Measurements from ENCODE around the gene OR52H1. TPM values are rescaled to one million over a fixed set of nuclear protein-coding genes. Genes with fewer than 3 reads are reported as not detected.
"Not testable (repeated sequence)": the region's sequence is repeated elsewhere in the genome, so short reads cannot be mapped to it uniquely, and the experiment has no call there.

The OR52H1 gene
- total RNA-seq, 1 experiment from 2014 or later: not detected

GRCh38 chr11:5591613-5592012 is 43.3 kb upstream of the OR52H1 start:
- POLR2A ChIA-PET (ENCODE audit: unreplicated experiment): no interaction called here
- Histone ChIP-seq H3K79me2 (ENCODE audit: low read length) (no peaks in the 10 kb centered on the region), H3K4me3 (ENCODE audit: low read length) (no peak overlapping the region), H3K27me3 (ENCODE audit: low read length) (no peaks in the 10 kb centered on the region), H3K27ac (ENCODE audit: low read length) (no peak overlapping the region), H3K9me2 (replicated peaks; ENCODE audit: low read length) (no peaks in the 10 kb centered on the region), H3K9ac (ENCODE audit: low read length) (no peak overlapping the region), H3K4me1 (ENCODE audit: insufficient read depth, low read length) (no peaks in the 10 kb centered on the region; the same call in none of the 2 replicates), H4K20me1 (ENCODE audit: low read length) (no peaks in the 10 kb centered on the region), H3K4me2 (ENCODE audit: low read length) (no peak overlapping the region), H3K9me3 (ENCODE audit: low read length) (no peaks in the 10 kb centered on the region), H3K36me3 (ENCODE audit: low read depth, low read length) (no peaks in the 10 kb centered on the region), H3F3A (ENCODE audit: low read length, unreplicated experiment) (peaks cover under 1% of the 10 kb centered on the region), H2AFZ (ENCODE audit: low read length) (no peak overlapping the region)
- no TSS peak for BruUV-seq (replicated peaks)
- intact Hi-C loops (cut with micrococcal nuclease): no loop called here
- DNase-seq: no peak
- TF ChIP-seq, protein P1, sequence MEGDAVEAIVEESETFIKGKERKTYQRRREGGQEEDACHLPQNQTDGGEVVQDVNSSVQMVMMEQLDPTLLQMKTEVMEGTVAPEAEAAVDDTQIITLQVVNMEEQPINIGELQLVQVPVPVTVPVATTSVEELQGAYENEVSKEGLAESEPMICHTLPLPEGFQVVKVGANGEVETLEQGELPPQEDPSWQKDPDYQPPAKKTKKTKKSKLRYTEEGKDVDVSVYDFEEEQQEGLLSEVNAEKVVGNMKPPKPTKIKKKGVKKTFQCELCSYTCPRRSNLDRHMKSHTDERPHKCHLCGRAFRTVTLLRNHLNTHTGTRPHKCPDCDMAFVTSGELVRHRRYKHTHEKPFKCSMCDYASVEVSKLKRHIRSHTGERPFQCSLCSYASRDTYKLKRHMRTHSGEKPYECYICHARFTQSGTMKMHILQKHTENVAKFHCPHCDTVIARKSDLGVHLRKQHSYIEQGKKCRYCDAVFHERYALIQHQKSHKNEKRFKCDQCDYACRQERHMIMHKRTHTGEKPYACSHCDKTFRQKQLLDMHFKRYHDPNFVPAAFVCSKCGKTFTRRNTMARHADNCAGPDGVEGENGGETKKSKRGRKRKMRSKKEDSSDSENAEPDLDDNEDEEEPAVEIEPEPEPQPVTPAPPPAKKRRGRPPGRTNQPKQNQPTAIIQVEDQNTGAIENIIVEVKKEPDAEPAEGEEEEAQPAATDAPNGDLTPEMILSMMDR (conservative IDR thresholded peaks at IDR 0.05; ENCODE audit: low read depth, low read length): no peak
- TF ChIP-seq EZH2phosphoT487 (IDR thresholded peaks at IDR 0.05; ENCODE audit: borderline replicate concordance, low read length) (no peak), EZH2 (IDR thresholded peaks at IDR 0.05; ENCODE audit: low read length, unreplicated experiment) (no peak)
- no peak for ATAC-seq
- CTCF ChIA-PET: no interaction called here

DNA sequence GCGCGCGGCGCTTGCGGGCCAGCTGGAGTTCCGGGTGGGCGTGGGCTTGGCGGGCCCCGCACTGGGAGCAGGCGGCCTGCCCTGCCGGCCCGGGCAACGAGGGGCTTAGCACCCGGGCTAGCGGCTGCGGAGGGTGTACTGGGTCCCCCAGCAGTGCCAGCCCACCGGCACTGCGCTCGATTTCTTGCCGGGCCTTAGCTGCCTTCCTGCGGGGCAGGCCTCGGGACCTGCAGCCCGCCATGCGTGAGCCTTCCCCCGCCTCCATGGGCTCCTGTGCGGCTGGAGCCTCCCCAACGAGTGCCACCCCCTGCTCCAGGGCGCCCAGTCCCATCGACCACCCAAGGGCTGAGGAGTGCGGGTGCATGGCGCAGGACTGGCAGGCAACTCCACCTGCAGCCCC is 41.6 kb upstream of the OR52H1 start:
- DNase-seq; H3K27ac ChIP-seq (ENCODE audit: low read length); H3K9ac ChIP-seq (ENCODE audit: low read length); H3K9me3 ChIP-seq (ENCODE audit: low read length); CTCF ChIA-PET; H2AFZ ChIP-seq (ENCODE audit: low read length); H3K79me2 ChIP-seq (ENCODE audit: low read length); H3K4me3 ChIP-seq (ENCODE audit: low read length); POLR2A ChIA-PET (ENCODE audit: unreplicated experiment); H3F3A ChIP-seq (ENCODE audit: low read length, unreplicated experiment); H3K4me2 ChIP-seq (ENCODE audit: low read length); intact Hi-C loops (cut with micrococcal nuclease); ATAC-seq; H3K4me1 ChIP-seq (ENCODE audit: insufficient read depth, low read length); H3K27me3 ChIP-seq (ENCODE audit: low read length); H3K36me3 ChIP-seq (ENCODE audit: low read depth, low read length); H3K9me2 ChIP-seq (replicated peaks; ENCODE audit: low read length); BruUV-seq (replicated peaks); H4K20me1 ChIP-seq (ENCODE audit: low read length): not testable (repeated sequence)

GRCh38 chr11:5584458-5584857 is 36.1 kb upstream of the OR52H1 start:
- H3K4me3 ChIP-seq (ENCODE audit: low read length); H3K36me3 ChIP-seq (ENCODE audit: low read depth, low read length); H3K9ac ChIP-seq (ENCODE audit: low read length); H3F3A ChIP-seq (ENCODE audit: low read length, unreplicated experiment); ATAC-seq; POLR2A ChIA-PET (ENCODE audit: unreplicated experiment); H4K20me1 ChIP-seq (ENCODE audit: low read length); H3K9me2 ChIP-seq (replicated peaks; ENCODE audit: low read length); DNase-seq; H3K4me2 ChIP-seq (ENCODE audit: low read length); H3K9me3 ChIP-seq (ENCODE audit: low read length); H3K27ac ChIP-seq (ENCODE audit: low read length); H3K4me1 ChIP-seq (ENCODE audit: insufficient read depth, low read length); CTCF ChIA-PET; H3K79me2 ChIP-seq (ENCODE audit: low read length); intact Hi-C loops (cut with micrococcal nuclease); H3K27me3 ChIP-seq (ENCODE audit: low read length); BruUV-seq (replicated peaks); H2AFZ ChIP-seq (ENCODE audit: low read length): not testable (repeated sequence)

DNA sequence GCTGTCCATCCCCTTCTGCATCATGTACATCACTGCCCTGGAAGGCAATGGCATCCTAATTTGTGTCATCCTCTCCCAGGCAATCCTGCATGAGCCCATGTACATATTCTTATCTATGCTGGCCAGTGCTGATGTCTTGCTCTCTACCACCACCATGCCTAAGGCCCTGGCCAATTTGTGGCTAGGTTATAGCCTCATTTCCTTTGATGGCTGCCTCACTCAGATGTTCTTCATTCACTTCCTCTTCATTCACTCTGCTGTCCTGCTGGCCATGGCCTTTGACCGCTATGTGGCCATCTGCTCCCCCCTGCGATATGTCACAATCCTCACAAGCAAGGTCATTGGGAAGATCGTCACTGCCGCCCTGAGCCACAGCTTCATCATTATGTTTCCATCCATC is 32.7 kb upstream of the OR52H1 start:
- ATAC-seq: no peak
- H3K4me2 ChIP-seq (ENCODE audit: low read length): no peak overlapping the region
- ChIA-PET CTCF (no interaction called here), POLR2A (ENCODE audit: unreplicated experiment) (no interaction called here)
- H3K4me3 ChIP-seq (ENCODE audit: low read length): no peak overlapping the region
- no peaks in the 10 kb centered on the region for H3K4me1 ChIP-seq (ENCODE audit: insufficient read depth, low read length)
- H4K20me1 ChIP-seq (ENCODE audit: low read length): no peaks in the 10 kb centered on the region
- TF ChIP-seq EZH2phosphoT487 (IDR thresholded peaks at IDR 0.05; ENCODE audit: borderline replicate concordance, low read length): no peak
- TF ChIP-seq, protein P1 (conservative IDR thresholded peaks at IDR 0.05; ENCODE audit: low read depth, low read length): no peak
- no peaks in the 10 kb centered on the region for H3K9me3 ChIP-seq (ENCODE audit: low read length)
- BruUV-seq (replicated peaks): no TSS peak
- peaks cover 4% of the 10 kb centered on the region for H3K27me3 ChIP-seq (ENCODE audit: low read length)
- intact Hi-C loops (cut with micrococcal nuclease): no loop called here
- no peak overlapping the region for H2AFZ ChIP-seq (ENCODE audit: low read length)
- H3K36me3 ChIP-seq (ENCODE audit: low read depth, low read length): no peaks in the 10 kb centered on the region
- no peaks in the 10 kb centered on the region for H3K9me2 ChIP-seq (replicated peaks; ENCODE audit: low read length)
- H3F3A ChIP-seq (ENCODE audit: low read length, unreplicated experiment): no peaks in the 10 kb centered on the region
- H3K9ac ChIP-seq (ENCODE audit: low read length): no peak overlapping the region
- no peak overlapping the region for H3K27ac ChIP-seq (ENCODE audit: low read length)
- DNase-seq: no peak
- H3K79me2 ChIP-seq (ENCODE audit: low read length): no peaks in the 10 kb centered on the region

Measured in PC-3 (cell line).